H9 (cell line): ENCODE results near the gene SYMPK. TPM values are rescaled to one million over a fixed set of nuclear protein-coding genes. Genes with fewer than 3 reads are reported as not detected.
A peak's percentile ranks its signal among the peaks of the same experiment; 100 is the strongest.

ENCODE experiments used
- DNase-seq: peaks from one replicate; pipeline ENCODE4 v3.0.0-alpha.2; 2017
- H2AFZ ChIP-seq: one replicate; pipeline ENCODE4 v1.6.1; 2013; ENCODE audit warnings: mild to moderate bottlenecking, low read length, control low read depth, moderate library complexity
- H2AK5ac ChIP-seq: 2 replicates; pipeline ENCODE4 v1.6.1; 2013; ENCODE audit warnings: low read length, control low read depth, mixed read lengths; ENCODE audit not compliant: insufficient read length
- H2BK120ac ChIP-seq: one replicate; pipeline ENCODE4 v1.6.1; 2013; ENCODE audit warnings: low read depth, mild to moderate bottlenecking, low read length, control low read depth, inconsistent platforms; ENCODE audit not compliant: poor library complexity, severe bottlenecking
- H2BK12ac ChIP-seq: 2 replicates; pipeline ENCODE4 v1.6.1; 2013; ENCODE audit warnings: low read length, control low read depth, mixed read lengths, low read depth; ENCODE audit not compliant: insufficient read length
- H2BK15ac ChIP-seq: 2 replicates; pipeline ENCODE4 v1.6.1; 2013; ENCODE audit warnings: low read depth, low read length, control low read depth
- H2BK20ac ChIP-seq: one replicate; pipeline ENCODE4 v1.6.1; 2013; ENCODE audit warnings: low read depth, mild to moderate bottlenecking, low read length, control low read depth, inconsistent platforms; ENCODE audit not compliant: poor library complexity, severe bottlenecking
- H2BK5ac ChIP-seq: 2 replicates; pipeline ENCODE4 v1.6.1; 2013; ENCODE audit warnings: low read length, control low read depth, mixed read lengths; ENCODE audit not compliant: insufficient read length
- H3K14ac ChIP-seq: 2 replicates; pipeline ENCODE4 v1.6.1; 2013; ENCODE audit warnings: low read length, control low read depth; ENCODE audit not compliant: insufficient read depth
- H3K18ac ChIP-seq: 2 replicates; pipeline ENCODE4 v1.6.1; 2013; ENCODE audit warnings: low read depth, mild to moderate bottlenecking, mixed read lengths, low read length, control low read depth; ENCODE audit not compliant: insufficient read length
- H3K23ac ChIP-seq: 2 replicates; pipeline ENCODE4 v1.6.1; 2013; ENCODE audit warnings: low read length, control low read depth, mixed read lengths, low read depth; ENCODE audit not compliant: insufficient read length
- H3K23me2 ChIP-seq: 2 replicates; pipeline ENCODE4 v1.6.1; 2013; ENCODE audit warnings: low read depth, mild to moderate bottlenecking, mixed read lengths, low read length, control low read depth; ENCODE audit not compliant: insufficient read length, poor library complexity, severe bottlenecking
- H3K27ac ChIP-seq: 2 replicates; pipeline ENCODE4 v1.5.1; 2013; ENCODE audit warnings: low read length, control low read depth, mixed read lengths, low read depth; ENCODE audit not compliant: insufficient read length
- H3K27me3 ChIP-seq: 2 replicates; pipeline ENCODE4 v1.6.1; 2013; ENCODE audit warnings: low read length, control low read depth, inconsistent platforms; ENCODE audit not compliant: insufficient read depth
- H3K4ac ChIP-seq: 2 replicates; pipeline ENCODE4 v1.6.1; 2013; ENCODE audit warnings: low read depth, mild to moderate bottlenecking, control low read depth, inconsistent platforms, low read length, moderate library complexity
- H3K4me1 ChIP-seq: 2 replicates; pipeline ENCODE4 v1.6.1; 2013; ENCODE audit warnings: low read length, control low read depth, inconsistent platforms; ENCODE audit not compliant: insufficient read depth
- H3K4me2 ChIP-seq: 2 replicates; pipeline ENCODE4 v1.6.1; 2013; ENCODE audit warnings: low read length, control low read depth, mixed read lengths; ENCODE audit not compliant: insufficient read length, insufficient read depth
- H3K56ac ChIP-seq: 2 replicates; pipeline ENCODE4 v1.6.1; 2013; ENCODE audit warnings: low read depth, mild to moderate bottlenecking, mixed read lengths, low read length, control low read depth; ENCODE audit not compliant: insufficient read length
- H3K79me1 ChIP-seq: 2 replicates; pipeline ENCODE4 v1.6.1; 2013; ENCODE audit warnings: low read depth, mild to moderate bottlenecking, moderate library complexity, low read length, control low read depth, inconsistent platforms; ENCODE audit not compliant: insufficient read depth, poor library complexity, severe bottlenecking
- H3K79me2 ChIP-seq: 2 replicates; pipeline ENCODE4 v1.6.1; 2013; ENCODE audit warnings: low read length, control low read depth, inconsistent platforms; ENCODE audit not compliant: insufficient read depth
- H3K9ac ChIP-seq: 2 replicates; pipeline ENCODE4 v1.6.1; 2013; ENCODE audit warnings: low read length, control low read depth, mixed read lengths; ENCODE audit not compliant: insufficient read length; ENCODE audit errors: extremely low read depth
- H3K9me3 ChIP-seq: one replicate; pipeline ENCODE4 v1.6.1; 2013; ENCODE audit warnings: low read depth, low read length, inconsistent platforms; ENCODE audit not compliant: control insufficient read depth
- H3T11ph ChIP-seq: one replicate; pipeline ENCODE4 v1.6.1; 2013; ENCODE audit warnings: mild to moderate bottlenecking, low read length, control low read depth, inconsistent platforms
- H4K20me1 ChIP-seq: one replicate; pipeline ENCODE4 v1.6.1; 2013; ENCODE audit not compliant: control insufficient read depth, insufficient read length, insufficient read depth
- H4K5ac ChIP-seq: 2 replicates; pipeline ENCODE4 v1.6.1; 2013; ENCODE audit warnings: low read depth, mild to moderate bottlenecking, mixed read lengths, low read length, control low read depth; ENCODE audit not compliant: insufficient read length
- H4K8ac ChIP-seq: replicated peaks from 2 replicates; pipeline ENCODE4 v1.6.1; 2013; ENCODE audit warnings: low read length, control low read depth, mixed read lengths, low read depth; ENCODE audit not compliant: insufficient read length
- H4K91ac ChIP-seq: 2 replicates; pipeline ENCODE4 v1.6.1; 2013; ENCODE audit warnings: low read depth, mild to moderate bottlenecking, moderate library complexity, mixed read lengths, low read length, control low read depth; ENCODE audit not compliant: insufficient read length
- H3K27ac Mint-ChIP-seq, 3 experiments: 2 replicates in 2 of 3; 3 replicates in 1 of 3; pipeline ENCODE4 v1.8.0; 2020 to 2021; ENCODE audit warnings: mixed read lengths in 3 of 3, mild to moderate bottlenecking in 1 of 3, moderate library complexity in 1 of 3
- H3K27me3 Mint-ChIP-seq: 2 replicates; pipeline ENCODE4 v1.8.0; 2021; ENCODE audit warnings: low read depth, mild to moderate bottlenecking, moderate library complexity, mixed read lengths
- H3K36me3 Mint-ChIP-seq, 3 experiments: 2 replicates in 2 of 3; 3 replicates in 1 of 3; pipeline ENCODE4 v1.8.0; 2020 to 2021; ENCODE audit warnings: low read depth in 3 of 3, mixed read lengths in 3 of 3; ENCODE audit not compliant: insufficient read depth in 1 of 3
- H3K4me1 Mint-ChIP-seq, 2 experiments: 2 replicates each; pipeline ENCODE4 v1.8.0; 2020; ENCODE audit warnings: mixed read lengths in 2 of 2
- H3K4me3 Mint-ChIP-seq, 2 experiments: 2 replicates in 1 of 2; 3 replicates in 1 of 2; pipeline ENCODE4 v1.8.0; 2020 to 2021; ENCODE audit warnings: mild to moderate bottlenecking in 2 of 2, mixed read lengths in 2 of 2, moderate library complexity in 1 of 2
- H3K9me3 Mint-ChIP-seq, 2 experiments: 2 replicates in 1 of 2; 3 replicates in 1 of 2; pipeline ENCODE4 v1.8.0; 2020; ENCODE audit warnings: mild to moderate bottlenecking in 2 of 2, mixed read lengths in 2 of 2, moderate library complexity in 1 of 2
- WGBS: extraction: QIAGEN DNeasy Blood & Tissue Kit; methylation state at CpG from one replicate; pipeline ENCODE4 v1.1.7; 2013; ENCODE audit warnings: missing lambda C conversion rate, low lambda C conversion rate, mixed read lengths; ENCODE audit not compliant: insufficient read length; ENCODE audit errors: extremely low coverage; 5-methylcytosine and 5-hydroxymethylcytosine counted together
- total RNA-seq: library from RNA; stranded (reverse); gene quantifications from 2 replicates; pipeline ENCODE4 v1.2.1, GENCODE V29; 2021
- TF ChIP-seq, protein P1 (sequence below): fragments of 200-600 bp; sonication (generic); conservative IDR thresholded peaks from 3 replicates; pipeline ENCODE4 v1.8.0; 2021; ENCODE audit warnings: antibody characterized with exemption, mild to moderate bottlenecking

The SYMPK gene
- total RNA-seq, 1 experiment from 2014 or later, result 104 TPM

DNA sequence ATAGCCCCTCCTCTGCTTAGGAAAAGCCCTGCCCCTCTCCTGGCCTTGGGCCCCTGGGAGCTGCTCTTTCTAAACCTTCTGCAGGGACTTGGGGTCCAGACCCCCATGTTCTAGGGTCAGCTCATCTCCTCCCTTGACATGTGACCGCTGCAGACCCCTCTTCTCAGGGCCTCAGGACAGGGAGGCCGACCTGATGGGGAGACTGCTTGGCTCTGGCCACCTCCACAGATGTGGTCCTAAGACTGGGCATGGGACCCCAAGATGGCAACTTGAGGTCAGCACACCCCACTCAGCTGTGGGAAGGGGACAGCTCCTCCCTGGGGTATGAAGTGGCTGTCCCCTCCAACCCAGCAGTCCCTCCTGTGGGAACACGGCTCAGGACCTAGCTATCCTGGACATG lies 90.0 kb downstream of the SYMPK start:
- H3K27ac ChIP-seq, result no peak overlapping the region
- H3K4me3 Mint-ChIP-seq, result peak overlapping the region in 1 of 2 experiments; percentile 42; a peak in 2 of 5 replicates
- H3K36me3 Mint-ChIP-seq, result peaks cover 13 to 41% (median 31%) of the 10 kb centered on the region in 3 experiments
- no peak overlapping the region for H3K18ac ChIP-seq
- no peak for DNase-seq
- peaks cover 7 to 13% of the 10 kb centered on the region in 2 experiments for H3K4me1 Mint-ChIP-seq
- H3K23me2 ChIP-seq, result peaks cover 9% of the 10 kb centered on the region
- H4K20me1 ChIP-seq, result no peaks in the 10 kb centered on the region
- H3K23ac ChIP-seq, result no peak overlapping the region
- no CpG with 5 or more reads among the region's 3 CpGs for WGBS
- H2AFZ ChIP-seq, result no peak overlapping the region
- H2BK20ac ChIP-seq, result no peak overlapping the region
- TF ChIP-seq, protein P1, sequence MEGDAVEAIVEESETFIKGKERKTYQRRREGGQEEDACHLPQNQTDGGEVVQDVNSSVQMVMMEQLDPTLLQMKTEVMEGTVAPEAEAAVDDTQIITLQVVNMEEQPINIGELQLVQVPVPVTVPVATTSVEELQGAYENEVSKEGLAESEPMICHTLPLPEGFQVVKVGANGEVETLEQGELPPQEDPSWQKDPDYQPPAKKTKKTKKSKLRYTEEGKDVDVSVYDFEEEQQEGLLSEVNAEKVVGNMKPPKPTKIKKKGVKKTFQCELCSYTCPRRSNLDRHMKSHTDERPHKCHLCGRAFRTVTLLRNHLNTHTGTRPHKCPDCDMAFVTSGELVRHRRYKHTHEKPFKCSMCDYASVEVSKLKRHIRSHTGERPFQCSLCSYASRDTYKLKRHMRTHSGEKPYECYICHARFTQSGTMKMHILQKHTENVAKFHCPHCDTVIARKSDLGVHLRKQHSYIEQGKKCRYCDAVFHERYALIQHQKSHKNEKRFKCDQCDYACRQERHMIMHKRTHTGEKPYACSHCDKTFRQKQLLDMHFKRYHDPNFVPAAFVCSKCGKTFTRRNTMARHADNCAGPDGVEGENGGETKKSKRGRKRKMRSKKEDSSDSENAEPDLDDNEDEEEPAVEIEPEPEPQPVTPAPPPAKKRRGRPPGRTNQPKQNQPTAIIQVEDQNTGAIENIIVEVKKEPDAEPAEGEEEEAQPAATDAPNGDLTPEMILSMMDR, result no peak
- H4K5ac ChIP-seq, result no peak overlapping the region
- H3K4ac ChIP-seq, result no peak overlapping the region
- H3K79me2 ChIP-seq, result no peaks in the 10 kb centered on the region
- H3K9ac ChIP-seq, result no peak overlapping the region
- H3K4me1 ChIP-seq, result no peaks in the 10 kb centered on the region
- no peak overlapping the region for H3K14ac ChIP-seq
- H3K79me1 ChIP-seq, result no peaks in the 10 kb centered on the region
- no peak overlapping the region for H2BK5ac ChIP-seq
- no peak overlapping the region for H3K4me2 ChIP-seq
- no peak overlapping the region for H2BK15ac ChIP-seq
- no peak overlapping the region for H4K8ac ChIP-seq
- no peaks in the 10 kb centered on the region for H3K9me3 ChIP-seq
- peaks cover 3% of the 10 kb centered on the region for H3K27me3 Mint-ChIP-seq
- H4K91ac ChIP-seq, result no peak overlapping the region
- no peak overlapping the region for H3T11ph ChIP-seq
- H3K27ac Mint-ChIP-seq, result no peak overlapping the region
- H2BK120ac ChIP-seq, result no peak overlapping the region
- no peak overlapping the region for H3K56ac ChIP-seq
- no peak overlapping the region for H2BK12ac ChIP-seq
- no peaks in the 10 kb centered on the region; a peak in 1 of 5 replicates for H3K9me3 Mint-ChIP-seq
- H3K27me3 ChIP-seq, result no peaks in the 10 kb centered on the region
- no peak overlapping the region for H2AK5ac ChIP-seq
